Adrenal gland (tissue), 5 donors: Measurements from ENCODE around the gene HGS.

ENCODE experiments used
- CTCF ChIP-seq, 6 experiments: fragments of 450-650 bp in 4 of 6; fragments of 200-600 bp in 2 of 6; sonication (generic) in 1 of 6; IDR thresholded peaks; 1 replicate in 5 of 6; 2 replicates in 1 of 6; pipeline versions ENCODE4 v1.5.1 to v1.8.0; 2016 to 2021; ENCODE audit warnings: antibody characterized with exemption in 6 of 6, mild to moderate bottlenecking in 2 of 6, moderate library complexity in 1 of 6
- POLR2A ChIP-seq, 2 donors: fragments of 450-650 bp; IDR thresholded peaks; one replicate each; pipeline ENCODE4 v1.6.1; 2017; ENCODE audit warnings: antibody characterized with exemption in 2 of 2, mild to moderate bottlenecking in 2 of 2, moderate library complexity in 1 of 2
- donor health status: DM: no; HTN: no; CAD: no.

- no peak for TF ChIP-seq CTCF (IDR thresholded peaks at IDR 0.05)
- TF ChIP-seq POLR2A (IDR thresholded peaks at IDR 0.05): no peak
Observed at GRCh38 chr17:81659038-81659437, 24.8 kb upstream of the HGS start.
